HG03457 (cell line): ENCODE measurements around the gene NRSN2.
"Not testable (repeated sequence)": the region's sequence is repeated elsewhere in the genome, so short reads cannot be mapped to it uniquely, and the experiment has no call there.

Source experiments
- ATAC-seq: cut with Tn5 transposase; IDR thresholded peaks from one replicate; pipeline ENCODE4 v1.9.1; 2021; ENCODE audit warnings: moderate number of reproducible peaks; ENCODE audit not compliant: unreplicated experiment

The NRSN2 gene

GRCh38 chr20:373171-373890, 26.4 kb downstream of the NRSN2 start:
- no peak for ATAC-seq

- ATAC-seq: no peak
Observed at GRCh38 chr20:375265-375889, 28.5 kb downstream of the NRSN2 start.

- ATAC-seq: no peak
Observed at GRCh38 chr20:376089-376488, 29.2 kb downstream of the NRSN2 start.

GRCh38 chr20:376750-377149, 29.8 kb downstream of the NRSN2 start:
- no peak for ATAC-seq

GRCh38 chr20:377578-377977, 30.7 kb downstream of the NRSN2 start:
- ATAC-seq: not testable (repeated sequence)

GRCh38 chr20:378961-379336, 32.0 kb downstream of the NRSN2 start:
- no peak for ATAC-seq

- no peak for ATAC-seq
Observed at GRCh38 chr20:380763-381580, 34.1 kb downstream of the NRSN2 start.

GRCh38 chr20:381581-382290, 34.8 kb downstream of the NRSN2 start:
- ATAC-seq: peak; percentile 45

GRCh38 chr20:382291-383115, 35.6 kb downstream of the NRSN2 start:
- peak; percentile 2 for ATAC-seq

GRCh38 chr20:383889-384288, 37.0 kb downstream of the NRSN2 start:
- no peak for ATAC-seq

- ATAC-seq: no peak
Observed at GRCh38 chr20:384723-385122, 37.8 kb downstream of the NRSN2 start.

- no peak for ATAC-seq
Observed at GRCh38 chr20:385448-385847, 38.5 kb downstream of the NRSN2 start.

GRCh38 chr20:386634-387033, 39.7 kb downstream of the NRSN2 start:
- ATAC-seq: not testable (repeated sequence)

GRCh38 chr20:387520-387919, 40.6 kb downstream of the NRSN2 start:
- no peak for ATAC-seq

GRCh38 chr20:388034-388994, 41.4 kb downstream of the NRSN2 start:
- ATAC-seq: no peak

- ATAC-seq: no peak
Observed at GRCh38 chr20:389220-389619, 42.3 kb downstream of the NRSN2 start.

GRCh38 chr20:391041-391711, 44.3 kb downstream of the NRSN2 start:
- ATAC-seq: no peak

GRCh38 chr20:393296-393695, 46.4 kb downstream of the NRSN2 start:
- ATAC-seq: not testable (repeated sequence)

- ATAC-seq: no peak
Observed at GRCh38 chr20:396252-396618, 49.3 kb downstream of the NRSN2 start.
